Activated CD4-positive, alpha-beta T cell treated with anti-CD3 and anti-CD28 coated beads, Interleukin-2, Interleukin-4, amounts not matched to agents 100 ng/mL and 50 ng/mL, durations not matched to agents 16 hours and 8 hours (primary cell): Measurements from ENCODE around the gene CCL13.
A peak's percentile ranks its signal among the peaks of the same experiment; 100 is the strongest.
"Not testable (repeated sequence)": the region's sequence is repeated elsewhere in the genome, so short reads cannot be mapped to it uniquely, and the experiment has no call there.

Experiments used
- DNase-seq: peaks from one replicate; pipeline ENCODE4 v3.0.0-alpha.2; 2020; ENCODE audit warnings: low spot score

CCL13 gene

GRCh38 chr17:34356194-34356593, at the start of gene CCL13:
TSS of gene CCL13 (plus strand) at chr17:34356480. CDS start at chr17:34356527, 47 bp downstream.
- DNase-seq: no peak

- peak; percentile 25 for DNase-seq
Measured at GRCh38 chr17:34307110-34307509, 49.2 kb upstream of the CCL13 start.

- no peak for DNase-seq
Measured at GRCh38 chr17:34308371-34308770, 47.9 kb upstream of the CCL13 start.

- DNase-seq: no peak
Measured at GRCh38 chr17:34311291-34311690, 45.0 kb upstream of the CCL13 start.

- DNase-seq: no peak
Measured at GRCh38 chr17:34312080-34312479, 44.2 kb upstream of the CCL13 start.

GRCh38 chr17:34313164-34313563, 43.1 kb upstream of the CCL13 start:
- DNase-seq: no peak

- no peak for DNase-seq
Measured at GRCh38 chr17:34314279-34314678, 42.0 kb upstream of the CCL13 start.

GRCh38 chr17:34318474-34318873, 37.8 kb upstream of the CCL13 start:
- peak; percentile 5 for DNase-seq

GRCh38 chr17:34319039-34319483, 37.2 kb upstream of the CCL13 start, which contains the start of gene CCL8:
TSS of gene CCL8 (plus strand) at chr17:34319435. CDS start at chr17:34319502, 67 bp downstream.
- DNase-seq: no peak

- no peak for DNase-seq
Measured at GRCh38 chr17:34321964-34322363, 34.3 kb upstream of the CCL13 start.

- not testable (repeated sequence) for DNase-seq
Measured at GRCh38 chr17:34327580-34327979, 28.7 kb upstream of the CCL13 start.

- DNase-seq: no peak
Measured at GRCh38 chr17:34337701-34338100, 18.6 kb upstream of the CCL13 start.

- DNase-seq: no peak
Measured at GRCh38 chr17:34339138-34339770, 17.0 kb upstream of the CCL13 start.

- no peak for DNase-seq
Measured at GRCh38 chr17:34341916-34342315, 14.4 kb upstream of the CCL13 start.

- DNase-seq: no peak
Measured at GRCh38 chr17:34347063-34347462, 9.2 kb upstream of the CCL13 start.

- no peak for DNase-seq
Measured at GRCh38 chr17:34349751-34350150, 6.5 kb upstream of the CCL13 start.

- DNase-seq: no peak
Measured at GRCh38 chr17:34351096-34351495, 5.2 kb upstream of the CCL13 start.

- DNase-seq: no peak
Measured at GRCh38 chr17:34352191-34352590, 4.1 kb upstream of the CCL13 start.

- DNase-seq: no peak
Measured at GRCh38 chr17:34354637-34355036, 1.6 kb upstream of the CCL13 start.

GRCh38 chr17:34357398-34357797, 1.1 kb downstream of the CCL13 start:
- DNase-seq: no peak

GRCh38 chr17:34358631-34359030, 2.4 kb downstream of the CCL13 start:
- DNase-seq: no peak

- DNase-seq: no peak
Measured at GRCh38 chr17:34360601-34361270, 4.5 kb downstream of the CCL13 start.

- DNase-seq: peak; percentile 89
Measured at GRCh38 chr17:34361478-34362061, 5.3 kb downstream of the CCL13 start.
